Pancreas (tissue), 10 donors: ENCODE measurements around the gene CD3D. TPM values are rescaled to one million over a fixed set of nuclear protein-coding genes. Genes with fewer than 3 reads are reported as not detected.

ENCODE experiments used
- ATAC-seq, 4 donors: fragments of 200-7000 bp; cut with Tn5 transposase; one replicate each; pipeline versions ENCODE4 v1.8.0 to v1.9.1; 2020; ENCODE audit warnings: mild to moderate bottlenecking in 4 of 4, moderate library complexity in 4 of 4
- DNase-seq, 6 donors: peaks; one replicate each; pipeline ENCODE4 v3.0.0-alpha.2; 2020
- FAIRE-seq: peaks from 2 replicates; lab custom pipeline; 2012; peaks lifted over from hg19 to GRCh38; lab: Jason Lieb, UNC
- H3K27ac ChIP-seq, 4 donors: fragments of 200-600 bp; sonication (generic); 1 replicate in 3 of 4; 2 replicates in 1 of 4; pipeline versions ENCODE4 v1.5.0 to v1.8.0; 2020
- H3K27me3 ChIP-seq, 4 donors: fragments of 200-600 bp; one replicate each; pipeline ENCODE4 v1.8.0; 2021
- H3K36me3 ChIP-seq, 3 donors: fragments of 200-600 bp; sonication (generic) in 1 of 3; one replicate each; pipeline versions ENCODE4 v1.5.0 to v1.8.0; 2020 to 2021
- H3K4me1 ChIP-seq, 3 donors: fragments of 200-600 bp; one replicate each; pipeline ENCODE4 v1.8.0; 2021
- H3K4me3 ChIP-seq, 4 donors: fragments of 200-600 bp; sonication (generic) in 2 of 4; one replicate each; pipeline versions ENCODE4 v1.5.0 to v1.8.0; 2020 to 2021
- H3K9me3 ChIP-seq, 4 donors: fragments of 200-600 bp; one replicate each; pipeline ENCODE4 v1.8.0; 2021
- CTCF ChIP-seq, 4 donors: fragments of 200-600 bp; sonication (generic) in 3 of 4; IDR thresholded peaks; one replicate each; pipeline versions ENCODE4 v1.5.0 to v1.8.0; 2021; ENCODE audit warnings: antibody characterized with exemption in 4 of 4
- WGBS, 2 donors: extraction: QIAGEN DNeasy Blood & Tissue Kit; methylation state at CpG; one replicate each; pipeline ENCODE4 v1.1.7; 2013; 5-methylcytosine and 5-hydroxymethylcytosine counted together
- intact Hi-C, 3 donors: fragments of 100-400 bp; cut with DNase I; formaldehyde crosslinking; loops; one replicate each; pipeline versions ENCODE4 v1.11.1 to v1.14.2; 2022
- polyA plus RNA-seq, 2 donors: library from polyadenylated mRNA; stranded (reverse); fragments of 200-250 nt; gene quantifications; one replicate each; pipeline ENCODE4 v1.2.3, GENCODE V29; 2013
- total RNA-seq, 6 donors: library from RNA; stranded (reverse); fragmentation: NEBNext Ultra II Directional in 4 of 6; extraction: Animal tissue kit (Norgen Biotek cat#: 25700) in 4 of 6; gene quantifications; one replicate each; pipeline versions ENCODE4 v1.2.1 to v1.2.4, GENCODE V29; 2021 to 2023
- donor health status: healthy with polysubstance abuse.
- donor health status: DM: no; HTN: no; CAD: no; lungs with moderate emphysema.
- donor health status: DM: no; HTN: no; CAD: no.
- donor health status: control.
- donor health status: control.
- donor health status: Bipolar disorder and iron deficiency.
- donor health status: DM: yes; HTN: yes; CAD: no.
- donor health status: DM: no; HTN: no; CAD: no.
- donor health status: DM: no; HTN: no; CAD: no.
- donor health status: DM: yes; HTN: yes; CAD: no.

CD3D gene
- total and polyA plus RNA-seq, 8 donors = 0.14 to 2.4 (median 0.74) TPM

DNA sequence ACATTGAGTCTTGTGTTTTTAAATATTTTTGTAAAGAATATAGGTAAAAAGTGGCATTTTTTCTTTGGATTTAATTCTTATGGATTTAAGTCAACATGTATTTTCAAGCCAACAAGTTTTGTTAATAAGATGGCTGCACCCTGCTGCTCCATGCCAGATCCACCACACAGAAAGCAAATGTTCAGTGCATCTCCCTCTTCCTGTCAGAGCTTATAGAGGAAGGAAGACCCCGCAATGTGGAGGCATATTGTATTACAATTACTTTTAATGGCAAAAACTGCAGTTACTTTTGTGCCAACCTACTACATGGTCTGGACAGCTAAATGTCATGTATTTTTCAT, 38.3 kb downstream of the CD3D start:
- 87 to 92% methylated on average over 1 of the region's 1 CpG for WGBS, 2 donors
- FAIRE-seq = no peak
- H3K36me3 ChIP-seq = no peaks in the 10 kb centered on the region

GRCh38 chr11:118301600-118302195, 40.8 kb downstream of the CD3D start:
- no peak for TF ChIP-seq CTCF (IDR thresholded peaks at IDR 0.05)
- H3K4me1 ChIP-seq = no peaks in the 10 kb centered on the region
- intact Hi-C loops = loop anchor here in 1 of 3 donors (5.0 kb wide), 2 partner anchors 51 to 104 kb away; no protein-coding TSS in a partner anchor
- no peak for FAIRE-seq
- H3K27ac ChIP-seq = no peak overlapping the region
- no peaks in the 10 kb centered on the region for H3K36me3 ChIP-seq
- WGBS, 2 donors = 42 to 53% methylated on average over 8 of the region's 8 CpGs
- DNase-seq = no peak
- H3K27me3 ChIP-seq = no peaks in the 10 kb centered on the region
- no peak overlapping the region for H3K4me3 ChIP-seq
- no peak for ATAC-seq
- H3K9me3 ChIP-seq = no peaks in the 10 kb centered on the region

More for the DNA sequence above, 38.3 kb downstream of the CD3D start:
- no peaks in the 10 kb centered on the region for H3K27me3 ChIP-seq
- H3K9me3 ChIP-seq = no peaks in the 10 kb centered on the region
- H3K27ac ChIP-seq = no peak overlapping the region
- ATAC-seq (no peak), DNase-seq (no peak)
- H3K4me1 ChIP-seq = no peaks in the 10 kb centered on the region
- no peak overlapping the region for H3K4me3 ChIP-seq
- TF ChIP-seq CTCF (IDR thresholded peaks at IDR 0.05) = no peak
- intact Hi-C loops = loop anchor here in 1 of 3 donors (5.0 kb wide), 2 partner anchors 48 to 107 kb away; no protein-coding TSS in a partner anchor

DNA sequence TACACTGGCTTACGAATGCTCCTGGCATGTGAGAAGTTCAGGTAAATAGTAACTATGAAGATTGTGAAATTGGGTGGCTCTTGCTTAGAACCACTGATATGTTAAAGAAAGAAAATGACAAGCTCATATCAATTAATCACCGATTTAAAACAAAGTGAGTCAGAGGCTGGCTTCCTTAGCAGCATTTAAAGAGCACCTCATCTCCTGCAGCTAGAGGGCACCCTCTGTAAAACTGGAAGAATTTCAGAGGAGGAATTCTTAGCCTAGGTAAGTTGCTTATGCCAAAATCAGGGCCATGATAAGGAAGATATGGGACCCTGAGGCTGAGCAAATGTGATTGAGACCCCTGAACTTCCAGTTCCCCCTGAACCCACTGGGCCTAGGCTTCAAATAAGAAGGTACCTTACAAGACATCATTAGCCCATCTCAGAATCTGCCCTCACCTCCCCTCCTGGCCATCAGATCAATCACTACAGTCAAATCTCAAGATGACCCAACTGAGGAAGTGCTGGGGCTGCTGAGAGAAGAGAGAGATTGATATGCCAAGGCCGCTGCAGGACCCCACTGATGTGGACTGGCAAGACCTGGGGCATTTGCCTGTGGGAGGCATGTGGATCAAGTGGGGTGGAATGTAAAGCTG, 46.6 kb downstream of the CD3D start:
- 26 to 32% methylated on average over 3 of the region's 3 CpGs for WGBS, 2 donors
- peaks cover 0 to 7% (median 0%) of the 10 kb centered on the region in 4 donors for H3K27me3 ChIP-seq
- peak; percentile 18 to 43 (median 34) for TF ChIP-seq CTCF (IDR thresholded peaks at IDR 0.05)
- intact Hi-C loops = loop anchor here in 1 of 3 donors (10.0 kb wide), 1 partner anchor 189 kb away; no protein-coding TSS in a partner anchor
- no peak overlapping the region for H3K27ac ChIP-seq
- peak; percentile 64 to 80 (median 78) for ATAC-seq
- no peaks in the 10 kb centered on the region for H3K4me1 ChIP-seq
- FAIRE-seq = no peak
- DNase-seq = peak in 1 of 6 donors; percentile 40
- H3K9me3 ChIP-seq = no peaks in the 10 kb centered on the region
- H3K36me3 ChIP-seq = no peaks in the 10 kb centered on the region
- no peak overlapping the region for H3K4me3 ChIP-seq

DNA sequence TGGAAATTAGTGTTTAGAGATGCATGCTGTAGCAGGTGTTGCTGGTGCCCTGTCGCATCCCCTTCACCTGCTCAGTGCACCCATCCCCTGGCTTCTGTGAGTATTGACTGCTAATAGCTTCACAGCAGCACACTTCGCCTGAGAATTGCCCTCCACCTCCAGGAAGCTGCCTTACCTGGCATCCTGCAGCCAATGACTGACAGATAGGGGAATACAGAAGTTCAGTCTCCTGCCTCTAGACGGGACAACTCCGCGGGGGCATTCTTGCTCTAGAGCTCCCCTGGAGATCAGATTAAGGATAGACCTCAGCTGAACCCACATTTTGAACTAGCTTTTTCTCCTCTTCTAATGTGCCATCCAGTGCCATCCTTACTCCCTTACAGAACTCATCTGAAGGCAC, 47.3 kb downstream of the CD3D start:
- H3K27me3 ChIP-seq = peaks cover 0 to 7% (median 0%) of the 10 kb centered on the region in 4 donors
- no peak for TF ChIP-seq CTCF (IDR thresholded peaks at IDR 0.05)
- FAIRE-seq = no peak
- intact Hi-C loops = loop anchor here in 1 of 3 donors (10.0 kb wide), 1 partner anchor 190 kb away; no protein-coding TSS in a partner anchor
- H3K36me3 ChIP-seq = no peaks in the 10 kb centered on the region
- 71 to 73% methylated on average over 5 of the region's 5 CpGs for WGBS, 2 donors
- H3K4me1 ChIP-seq = no peaks in the 10 kb centered on the region
- H3K9me3 ChIP-seq = no peaks in the 10 kb centered on the region
- DNase-seq = no peak
- H3K4me3 ChIP-seq = no peak overlapping the region
- ATAC-seq = no peak
- no peak overlapping the region for H3K27ac ChIP-seq

- no peaks in the 10 kb centered on the region for H3K36me3 ChIP-seq
- no peak overlapping the region for H3K27ac ChIP-seq
- no peaks in the 10 kb centered on the region for H3K9me3 ChIP-seq
- no peak overlapping the region for H3K4me3 ChIP-seq
- H3K27me3 ChIP-seq = peaks cover 0 to 7% (median 0%) of the 10 kb centered on the region in 4 donors
- DNase-seq = no peak
- H3K4me1 ChIP-seq = no peaks in the 10 kb centered on the region
- no peak for FAIRE-seq
- WGBS, 2 donors = 77 to 93% methylated on average over 2 of the region's 2 CpGs
- intact Hi-C loops = loop anchor here in 1 of 3 donors (10.0 kb wide), 1 partner anchor 191 kb away; no protein-coding TSS in a partner anchor
- TF ChIP-seq CTCF (IDR thresholded peaks at IDR 0.05) = no peak
- no peak for ATAC-seq
Measured at GRCh38 chr11:118294053-118294452, 48.5 kb downstream of the CD3D start.
